ENCODE data around the gene CBX1.

DNA sequence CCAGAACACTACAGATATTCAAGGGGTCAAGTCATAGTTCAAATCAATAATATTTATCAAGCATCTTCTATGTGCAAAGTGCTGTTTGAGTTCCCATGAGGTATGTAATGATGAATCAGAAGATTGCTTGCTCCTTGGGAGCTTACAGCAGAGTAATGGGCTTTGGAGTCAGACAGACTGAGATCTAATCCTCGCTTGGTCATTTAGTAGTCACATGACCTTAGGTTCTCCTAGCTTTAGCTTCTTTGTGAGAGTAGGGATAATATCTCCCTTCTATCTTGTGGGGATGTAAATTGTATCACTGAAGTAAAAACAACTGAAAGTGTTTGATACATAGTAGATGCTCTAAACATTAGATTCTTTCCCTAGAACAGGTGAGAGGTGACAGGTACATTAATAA is 36.4 kb upstream of the CBX1 start:
- TF ChIP-seq, protein P1, sequence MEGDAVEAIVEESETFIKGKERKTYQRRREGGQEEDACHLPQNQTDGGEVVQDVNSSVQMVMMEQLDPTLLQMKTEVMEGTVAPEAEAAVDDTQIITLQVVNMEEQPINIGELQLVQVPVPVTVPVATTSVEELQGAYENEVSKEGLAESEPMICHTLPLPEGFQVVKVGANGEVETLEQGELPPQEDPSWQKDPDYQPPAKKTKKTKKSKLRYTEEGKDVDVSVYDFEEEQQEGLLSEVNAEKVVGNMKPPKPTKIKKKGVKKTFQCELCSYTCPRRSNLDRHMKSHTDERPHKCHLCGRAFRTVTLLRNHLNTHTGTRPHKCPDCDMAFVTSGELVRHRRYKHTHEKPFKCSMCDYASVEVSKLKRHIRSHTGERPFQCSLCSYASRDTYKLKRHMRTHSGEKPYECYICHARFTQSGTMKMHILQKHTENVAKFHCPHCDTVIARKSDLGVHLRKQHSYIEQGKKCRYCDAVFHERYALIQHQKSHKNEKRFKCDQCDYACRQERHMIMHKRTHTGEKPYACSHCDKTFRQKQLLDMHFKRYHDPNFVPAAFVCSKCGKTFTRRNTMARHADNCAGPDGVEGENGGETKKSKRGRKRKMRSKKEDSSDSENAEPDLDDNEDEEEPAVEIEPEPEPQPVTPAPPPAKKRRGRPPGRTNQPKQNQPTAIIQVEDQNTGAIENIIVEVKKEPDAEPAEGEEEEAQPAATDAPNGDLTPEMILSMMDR (IDR thresholded peaks at IDR 0.05; ENCODE audit: control extremely low read depth in 1 of 3, insufficient read depth in 1 of 3, low read depth in 1 of 3, low read length in 3 of 3): no peak
- no peak for TF ChIP-seq JUND (IDR thresholded peaks at IDR 0.05; ENCODE audit: low read length)
- no peak for TF ChIP-seq ZNF274 (IDR thresholded peaks at IDR 0.05; ENCODE audit: borderline replicate concordance, extremely low read depth, low read length)
- TF ChIP-seq GTF2F1 (IDR thresholded peaks at IDR 0.05; ENCODE audit: borderline replicate concordance, low read depth, low read length): no peak
- no peak for TF ChIP-seq SIN3A (conservative IDR thresholded peaks at IDR 0.05 in 1 of 2, IDR thresholded peaks at IDR 0.05 in 1 of 2; ENCODE audit: low read depth in 1 of 2, low read length in 2 of 2)
- no peak for TF ChIP-seq POLR2A (IDR thresholded peaks at IDR 0.05; ENCODE audit: control extremely low read depth in 1 of 2, low read depth in 2 of 2, low read length in 2 of 2)
- TF ChIP-seq CREB1 (IDR thresholded peaks at IDR 0.05): no peak
- TF ChIP-seq, protein P2, sequence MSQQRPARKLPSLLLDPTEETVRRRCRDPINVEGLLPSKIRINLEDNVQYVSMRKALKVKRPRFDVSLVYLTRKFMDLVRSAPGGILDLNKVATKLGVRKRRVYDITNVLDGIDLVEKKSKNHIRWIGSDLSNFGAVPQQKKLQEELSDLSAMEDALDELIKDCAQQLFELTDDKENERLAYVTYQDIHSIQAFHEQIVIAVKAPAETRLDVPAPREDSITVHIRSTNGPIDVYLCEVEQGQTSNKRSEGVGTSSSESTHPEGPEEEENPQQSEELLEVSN (IDR thresholded peaks at IDR 0.05): no peak
